SK-N-SH (cell line): ENCODE measurements around the gene ADCY10. TPM values are rescaled to one million over a fixed set of nuclear protein-coding genes. Genes with fewer than 3 reads are reported as not detected.

Experiments used
- CTCF ChIA-PET: fragments of 300-600, 350-600 bp; formaldehyde crosslinking; extraction: SDS; loops from one replicate; lab custom pipeline; 2021; lab: Yijun Ruan, JAX
- POLR2A ChIA-PET: fragments of 350-600 bp; sonication (Branson Sonifier 250); formaldehyde crosslinking; extraction: SDS; loops from one replicate; lab custom pipeline; 2020; ENCODE audit warnings: antibody characterized with exemption, inconsistent platforms; lab: Yijun Ruan, JAX
- DNase-seq: peaks from one replicate; pipeline ENCODE4 v3.0.0; 2012
- H2AFZ ChIP-seq: fragments of 200-600 bp; sonication (generic); 2 replicates; pipeline ENCODE4 v1.8.1; 2016; ENCODE audit warnings: antibody characterized with exemption, mild to moderate bottlenecking, low read depth
- H3F3A ChIP-seq: fragments of 200-600 bp; sonication (generic); replicated peaks from 2 replicates; pipeline ENCODE3; 2016; ENCODE audit warnings: antibody characterized with exemption, mild to moderate bottlenecking; ENCODE audit not compliant: insufficient read depth
- H3K27ac ChIP-seq, 2 experiments: fragments of 200-500 bp in 1 of 2; fragments of 200-600 bp in 1 of 2; sonication (Bioruptor generic) in 1 of 2; sonication (generic), shearing (Covaris generic) in 1 of 2; 2 replicates each; pipeline versions ENCODE4 v1.5.1 to v1.6.1; 2014 to 2016; ENCODE audit warnings: low read depth in 2 of 2, inconsistent platforms in 1 of 2, low read length in 1 of 2, mild to moderate bottlenecking in 1 of 2, mixed read lengths in 1 of 2
- H3K27me3 ChIP-seq: fragments of 200-600 bp; sonication (generic), shearing (Covaris generic); 2 replicates; pipeline ENCODE4 v1.6.1; 2016; ENCODE audit warnings: mixed run types; ENCODE audit not compliant: insufficient read depth
- H3K36me3 ChIP-seq, 2 experiments: fragments of 200-500 bp in 1 of 2; fragments of 200-600 bp in 1 of 2; sonication (Bioruptor generic) in 1 of 2; sonication (generic) in 1 of 2; replicated peaks in 1 of 2; 2 replicates each; pipeline versions ENCODE3 to v1.5.1; 2014 to 2016; ENCODE audit warnings: low read length in 1 of 2, mild to moderate bottlenecking in 1 of 2; ENCODE audit not compliant: insufficient read depth in 2 of 2, control insufficient read depth in 1 of 2
- H3K4me1 ChIP-seq, 2 experiments: fragments of 200-500 bp in 1 of 2; fragments of 200-600 bp in 1 of 2; sonication (Bioruptor generic) in 1 of 2; sonication (generic), shearing (Covaris generic) in 1 of 2; 2 replicates each; pipeline versions ENCODE4 v1.5.1 to v1.6.1; 2014 to 2016; ENCODE audit warnings: low read depth in 1 of 2, low read length in 1 of 2, mixed run types in 1 of 2; ENCODE audit not compliant: insufficient read depth in 2 of 2, control insufficient read depth in 1 of 2
- H3K4me2 ChIP-seq: fragments of 200-600 bp; sonication (generic), shearing (Covaris generic); 2 replicates; pipeline ENCODE4 v1.6.1; 2017; ENCODE audit warnings: mixed run types
- H3K4me3 ChIP-seq, 2 experiments: fragments of 200-500 bp in 1 of 2; fragments of 200-600 bp in 1 of 2; sonication (Bioruptor generic) in 1 of 2; sonication (generic), shearing (Covaris generic) in 1 of 2; 2 replicates each; pipeline versions ENCODE4 v1.5.1 to v1.8.1; 2014 to 2016; ENCODE audit warnings: low read depth in 2 of 2, inconsistent platforms in 1 of 2, low read length in 1 of 2, mild to moderate bottlenecking in 1 of 2, mixed read lengths in 1 of 2, moderate library complexity in 1 of 2
- H3K79me2 ChIP-seq: fragments of 200-600 bp; sonication (generic); 2 replicates; pipeline ENCODE4 v1.8.1; 2017; ENCODE audit warnings: mild to moderate bottlenecking; ENCODE audit not compliant: insufficient read depth
- H3K9ac ChIP-seq: fragments of 200-600 bp; sonication (generic); 2 replicates; pipeline ENCODE4 v1.6.1; 2017; ENCODE audit warnings: mixed run types
- H3K9me2 ChIP-seq: fragments of 200-600 bp; sonication (generic); 2 replicates; pipeline ENCODE4 v1.6.1; 2017; ENCODE audit warnings: mixed run types
- H3K9me3 ChIP-seq: fragments of 200-600 bp; sonication (generic); 2 replicates; pipeline ENCODE4 v1.6.1; 2017; ENCODE audit warnings: mixed run types, mild to moderate bottlenecking, moderate library complexity
- H4K20me1 ChIP-seq: fragments of 200-600 bp; sonication (generic); 2 replicates; pipeline ENCODE4 v1.6.1; 2017; ENCODE audit warnings: mild to moderate bottlenecking, mixed run types; ENCODE audit not compliant: insufficient read depth
- CHD2 ChIP-seq: fragments of 150-350 bp; IDR thresholded peaks from 2 replicates; pipeline ENCODE4 v1.6.1; 2018; ENCODE audit warnings: low read length; ENCODE audit not compliant: partially characterized antibody
- ELF1 ChIP-seq: IDR thresholded peaks from 2 replicates; pipeline ENCODE4 v1.4.0; 2012
- EP300 ChIP-seq, 2 experiments: IDR thresholded peaks; 2 replicates each; pipeline versions ENCODE4 v1.4.0 to v1.6.1; 2012; ENCODE audit warnings: borderline replicate concordance in 1 of 2, low read depth in 1 of 2, low read length in 1 of 2
- EZH2phosphoT487 ChIP-seq: fragments of 200-600 bp; sonication (generic); IDR thresholded peaks from 2 replicates; pipeline ENCODE4 v1.6.1; 2017; ENCODE audit warnings: low read depth, mixed run types, mild to moderate bottlenecking, antibody characterized with exemption, moderate library complexity, borderline replicate concordance
- FOXJ3 ChIP-seq: sonication (generic); formaldehyde crosslinking; IDR thresholded peaks from 2 replicates; pipeline ENCODE4 v1.5.1; 2020; ENCODE audit warnings: mild to moderate bottlenecking, missing genetic modification reagents
- FOXM1 ChIP-seq: IDR thresholded peaks from 2 replicates; pipeline ENCODE4 v1.4.0; 2012; ENCODE audit warnings: low read depth, mild to moderate bottlenecking
- GABPA ChIP-seq: IDR thresholded peaks from 2 replicates; pipeline ENCODE4 v1.4.0; 2012; ENCODE audit warnings: low read depth, mild to moderate bottlenecking
- JUND ChIP-seq: IDR thresholded peaks from 2 replicates; pipeline ENCODE4 v1.4.0; 2012
- MEF2A ChIP-seq: IDR thresholded peaks from 2 replicates; pipeline ENCODE4 v1.4.0; 2012; ENCODE audit warnings: low read depth, borderline replicate concordance
- MXI1 ChIP-seq: IDR thresholded peaks from 2 replicates; pipeline ENCODE4 v1.6.1; 2012; ENCODE audit warnings: mild to moderate bottlenecking, low read depth, low read length, improper control_type of control experiment
- NRF1 ChIP-seq: IDR thresholded peaks from 2 replicates; pipeline ENCODE4 v1.6.1; 2012; ENCODE audit warnings: low read depth, mild to moderate bottlenecking, low read length
- POLR2AphosphoS5 ChIP-seq: IDR thresholded peaks from 2 replicates; pipeline ENCODE4 v1.6.1; 2012; ENCODE audit warnings: low read depth, low read length
- RAD21 ChIP-seq: IDR thresholded peaks from 2 replicates; pipeline ENCODE4 v1.6.1; 2012; ENCODE audit warnings: mild to moderate bottlenecking, low read length
- RCOR1 ChIP-seq: fragments of 150-350 bp; IDR thresholded peaks from 2 replicates; pipeline ENCODE4 v1.6.1; 2017; ENCODE audit warnings: antibody characterized with exemption, low read length
- REST ChIP-seq: IDR thresholded peaks from 2 replicates; pipeline ENCODE4 v1.6.1; 2012; ENCODE audit warnings: mild to moderate bottlenecking, low read depth, low read length, moderate library complexity
- SIN3A ChIP-seq: IDR thresholded peaks from 2 replicates; pipeline ENCODE4 v1.6.1; 2012; ENCODE audit warnings: low read depth, mild to moderate bottlenecking, low read length, moderate library complexity, borderline replicate concordance
- SMC3 ChIP-seq: IDR thresholded peaks from 2 replicates; pipeline ENCODE4 v1.6.1; 2012; ENCODE audit warnings: low read depth, low read length, improper control_type of control experiment
- TCF12 ChIP-seq: IDR thresholded peaks from 2 replicates; pipeline ENCODE4 v1.4.0; 2012
- USF2 ChIP-seq: fragments of 150-350 bp; IDR thresholded peaks from 2 replicates; pipeline ENCODE4 v1.6.1; 2017; ENCODE audit warnings: antibody characterized with exemption, low read length, low read depth, borderline replicate concordance
- YY1 ChIP-seq: IDR thresholded peaks from 2 replicates; pipeline ENCODE4 v1.4.0; 2012; ENCODE audit warnings: low read depth, mild to moderate bottlenecking
- WGBS: methylation state at CpG from one replicate; pipeline ENCODE4 v1.1.6; 2017; ENCODE audit warnings: low lambda C conversion rate; 5-methylcytosine and 5-hydroxymethylcytosine counted together
- polyA plus RNA-seq, 3 experiments: library from polyadenylated mRNA; depleted of rRNA; stranded (reverse); fragments of >200 nt; gene quantifications; 2 replicates each; pipeline ENCODE4 v1.2.3, GENCODE V29; 2012
- TF ChIP-seq, protein P1 (sequence below): IDR thresholded peaks from 2 replicates; pipeline ENCODE4 v1.4.0; 2012; ENCODE audit warnings: low read depth, borderline replicate concordance
- TF ChIP-seq, protein P2 (sequence below): IDR thresholded peaks from 2 replicates; pipeline ENCODE4 v1.4.0; 2012; ENCODE audit warnings: low read depth
- TF ChIP-seq, protein P3 (sequence below): fragments of 200-600 bp; sonication (generic); IDR thresholded peaks from 2 replicates; pipeline ENCODE4 v1.6.1; 2017; ENCODE audit warnings: antibody characterized with exemption, mild to moderate bottlenecking, moderate library complexity

Gene ADCY10
- polyA plus RNA-seq, 1 of the 3 experiments (the other 2 are of a cell fraction), result 0.10 TPM

DNA sequence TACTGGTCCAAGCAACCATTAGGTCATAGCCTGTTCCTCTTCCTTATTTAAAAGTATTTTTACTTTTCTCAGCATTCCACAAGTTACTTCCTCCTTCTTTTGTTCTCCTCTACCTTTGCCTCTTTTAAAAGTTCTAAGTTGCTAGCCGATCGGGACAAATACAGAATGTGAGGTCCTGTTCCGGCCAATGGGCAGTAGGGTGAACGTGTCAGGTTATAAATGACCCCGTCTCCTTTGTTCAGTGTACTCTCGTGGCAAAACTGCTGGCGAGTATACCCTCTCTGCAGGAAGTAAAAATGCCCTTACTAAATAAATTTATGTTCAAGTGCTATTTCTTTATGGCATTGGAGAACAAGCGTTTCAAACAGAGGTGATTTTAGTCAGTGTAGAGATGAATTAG, 2.5 kb downstream of the ADCY10 start:
- H3F3A ChIP-seq, result peaks cover 5% of the 10 kb centered on the region
- DNase-seq, result no peak
- H2AFZ ChIP-seq, result no peak overlapping the region
- H3K79me2 ChIP-seq, result no peaks in the 10 kb centered on the region
- H3K9ac ChIP-seq, result no peak overlapping the region
- TF ChIP-seq EP300 (IDR thresholded peaks at IDR 0.05; ENCODE audit: borderline replicate concordance in 1 of 2, low read depth in 1 of 2, low read length in 1 of 2), result no peak
- no peak for TF ChIP-seq ELF1
- TF ChIP-seq NRF1, result no peak
- TF ChIP-seq FOXM1, result no peak
- no peak for TF ChIP-seq FOXJ3 (CRISPR knock-in tag)
- TF ChIP-seq GABPA, result no peak
- TF ChIP-seq, protein P1, sequence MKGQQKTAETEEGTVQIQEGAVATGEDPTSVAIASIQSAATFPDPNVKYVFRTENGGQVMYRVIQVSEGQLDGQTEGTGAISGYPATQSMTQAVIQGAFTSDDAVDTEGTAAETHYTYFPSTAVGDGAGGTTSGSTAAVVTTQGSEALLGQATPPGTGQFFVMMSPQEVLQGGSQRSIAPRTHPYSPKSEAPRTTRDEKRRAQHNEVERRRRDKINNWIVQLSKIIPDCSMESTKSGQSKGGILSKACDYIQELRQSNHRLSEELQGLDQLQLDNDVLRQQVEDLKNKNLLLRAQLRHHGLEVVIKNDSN, result no peak
- no peak for TF ChIP-seq JUND
- TF ChIP-seq, protein P2, sequence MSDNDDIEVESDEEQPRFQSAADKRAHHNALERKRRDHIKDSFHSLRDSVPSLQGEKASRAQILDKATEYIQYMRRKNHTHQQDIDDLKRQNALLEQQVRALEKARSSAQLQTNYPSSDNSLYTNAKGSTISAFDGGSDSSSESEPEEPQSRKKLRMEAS, result no peak
- no peak for TF ChIP-seq MEF2A
- TF ChIP-seq CHD2, result no peak
- TF ChIP-seq RCOR1, result no peak
- no peak for TF ChIP-seq SIN3A
- TF ChIP-seq MXI1, result no peak
- TF ChIP-seq RAD21, result no peak
- H3K9me3 ChIP-seq, result no peaks in the 10 kb centered on the region
- no peak overlapping the region for H3K27ac ChIP-seq
- peaks cover 8 to 9% of the 10 kb centered on the region in 2 experiments for H3K36me3 ChIP-seq
- H3K4me3 ChIP-seq, result no peak overlapping the region
- 89% methylated on average over 8 of the region's 8 CpGs for WGBS
- H3K4me2 ChIP-seq, result no peak overlapping the region
- H3K9me2 ChIP-seq, result no peaks in the 10 kb centered on the region
- H3K4me1 ChIP-seq, result no peaks in the 10 kb centered on the region; a peak in 1 of 4 replicates
- H4K20me1 ChIP-seq, result no peaks in the 10 kb centered on the region
- ChIA-PET CTCF (no interaction called here), POLR2A (no interaction called here)
- no peaks in the 10 kb centered on the region for H3K27me3 ChIP-seq

DNA sequence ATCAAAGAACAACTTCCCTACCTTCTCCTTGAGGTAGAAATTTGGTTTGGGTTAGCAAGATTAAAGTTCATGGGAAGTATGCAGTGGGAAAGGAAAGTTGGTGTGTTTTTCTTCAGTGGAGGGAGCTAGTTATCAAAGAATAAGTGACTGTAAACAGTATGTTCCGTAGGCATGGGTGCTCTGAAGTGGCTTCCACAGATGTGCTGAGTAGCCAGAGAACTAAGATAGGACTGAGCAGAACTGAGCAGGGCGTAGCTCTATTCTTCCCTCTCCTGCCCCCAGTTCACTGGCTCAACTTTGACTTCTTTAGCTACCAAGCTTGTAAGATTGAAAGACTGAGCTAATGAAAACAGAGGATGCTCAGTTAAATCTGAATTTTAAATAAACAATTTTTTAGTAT, 3.4 kb downstream of the ADCY10 start:
- H3K79me2 ChIP-seq, result no peaks in the 10 kb centered on the region
- no peaks in the 10 kb centered on the region for H3K9me2 ChIP-seq
- no peaks in the 10 kb centered on the region; a peak in 1 of 4 replicates for H3K4me1 ChIP-seq
- H2AFZ ChIP-seq, result no peak overlapping the region
- no peak overlapping the region for H3K27ac ChIP-seq
- no peaks in the 10 kb centered on the region for H4K20me1 ChIP-seq
- H3K9me3 ChIP-seq, result no peaks in the 10 kb centered on the region
- no peak overlapping the region for H3K9ac ChIP-seq
- WGBS, result 83% methylated on average over 2 of the region's 2 CpGs
- H3K36me3 ChIP-seq, result peaks cover 8% of the 10 kb centered on the region in 2 experiments
- H3K4me2 ChIP-seq, result no peak overlapping the region
- peaks cover 5% of the 10 kb centered on the region for H3F3A ChIP-seq
- no peaks in the 10 kb centered on the region for H3K27me3 ChIP-seq
- no peak overlapping the region for H3K4me3 ChIP-seq
- no peak for DNase-seq
- TF ChIP-seq MEF2A (no peak), SMC3 (no peak), RCOR1 (no peak), REST (no peak), YY1 (no peak), EZH2phosphoT487 (no peak), USF2 (no peak), FOXM1 (no peak), POLR2AphosphoS5 (no peak), CHD2 (no peak), NRF1 (no peak), TCF12 (no peak), GABPA (no peak), FOXJ3 (CRISPR knock-in tag) (no peak), RAD21 (no peak)
- TF ChIP-seq, protein P3, sequence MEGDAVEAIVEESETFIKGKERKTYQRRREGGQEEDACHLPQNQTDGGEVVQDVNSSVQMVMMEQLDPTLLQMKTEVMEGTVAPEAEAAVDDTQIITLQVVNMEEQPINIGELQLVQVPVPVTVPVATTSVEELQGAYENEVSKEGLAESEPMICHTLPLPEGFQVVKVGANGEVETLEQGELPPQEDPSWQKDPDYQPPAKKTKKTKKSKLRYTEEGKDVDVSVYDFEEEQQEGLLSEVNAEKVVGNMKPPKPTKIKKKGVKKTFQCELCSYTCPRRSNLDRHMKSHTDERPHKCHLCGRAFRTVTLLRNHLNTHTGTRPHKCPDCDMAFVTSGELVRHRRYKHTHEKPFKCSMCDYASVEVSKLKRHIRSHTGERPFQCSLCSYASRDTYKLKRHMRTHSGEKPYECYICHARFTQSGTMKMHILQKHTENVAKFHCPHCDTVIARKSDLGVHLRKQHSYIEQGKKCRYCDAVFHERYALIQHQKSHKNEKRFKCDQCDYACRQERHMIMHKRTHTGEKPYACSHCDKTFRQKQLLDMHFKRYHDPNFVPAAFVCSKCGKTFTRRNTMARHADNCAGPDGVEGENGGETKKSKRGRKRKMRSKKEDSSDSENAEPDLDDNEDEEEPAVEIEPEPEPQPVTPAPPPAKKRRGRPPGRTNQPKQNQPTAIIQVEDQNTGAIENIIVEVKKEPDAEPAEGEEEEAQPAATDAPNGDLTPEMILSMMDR, result no peak
- POLR2A ChIA-PET, result no interaction called here
- CTCF ChIA-PET, result no interaction called here
